ENCODE measurements around the gene UCK1. TPM values are rescaled to one million over a fixed set of nuclear protein-coding genes. Genes with fewer than 3 reads are reported as not detected.

The UCK1 gene
- total and polyA plus RNA-seq, 2 of the 4 experiments (the other 2 are of a cell fraction), result 17.9 to 21.4 TPM

DNA sequence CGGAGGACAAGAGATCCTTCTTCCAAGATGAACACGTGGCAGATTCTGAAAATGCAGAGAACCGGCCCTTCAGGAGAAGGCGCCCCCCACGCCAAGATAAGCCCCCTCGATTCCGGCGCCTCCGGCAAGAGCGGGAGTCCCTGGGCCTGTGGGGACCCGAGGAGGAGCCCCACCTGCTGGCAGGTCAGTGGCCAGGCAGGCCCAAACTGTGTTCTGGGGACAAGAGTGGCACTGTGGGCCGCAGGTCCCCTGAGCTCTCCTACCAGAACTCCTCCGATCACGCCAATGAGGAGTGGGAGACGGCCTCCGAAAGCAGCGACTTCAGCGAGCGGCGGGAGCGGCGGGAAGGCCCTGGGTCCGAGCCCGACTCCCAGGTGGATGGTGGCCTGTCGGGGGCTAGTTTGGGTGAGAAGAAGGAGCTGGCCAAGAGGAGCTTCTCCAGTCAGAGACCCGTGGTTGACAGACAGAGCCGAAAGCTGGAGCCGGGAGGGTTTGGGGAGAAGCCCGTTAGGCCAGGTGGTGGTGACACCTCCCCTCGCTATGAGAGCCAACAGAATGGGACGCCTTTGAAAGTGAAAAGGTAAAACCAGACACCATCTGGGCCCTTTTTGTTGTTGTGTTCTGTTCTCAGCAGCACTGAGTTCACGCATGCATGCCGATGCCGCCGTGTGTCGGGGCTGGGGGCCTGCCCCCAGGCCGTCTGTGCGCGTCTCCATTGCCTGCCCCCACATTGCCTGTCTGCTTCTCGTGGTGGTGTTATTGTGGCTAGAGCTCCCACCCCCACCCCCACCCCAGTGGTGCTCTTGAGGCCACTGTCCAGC lies 54.9 kb downstream of the UCK1 start:
- Histone ChIP-seq H3K27me3 (ENCODE audit: control insufficient read depth, insufficient read depth, low read length) (no peaks in the 10 kb centered on the region), H3K23ac (ENCODE audit: low read depth, low read length) (no peak overlapping the region), H3K27ac (ENCODE audit: insufficient read depth, low read length) (no peak overlapping the region), H4K5ac (ENCODE audit: low read depth, low read length) (no peak overlapping the region), H3K9me3 (ENCODE audit: control insufficient read depth, insufficient read depth, low read length) (no peaks in the 10 kb centered on the region), H2BK20ac (ENCODE audit: low read depth, low read length) (no peak overlapping the region), H2AK9ac (replicated peaks; ENCODE audit: low read depth, low read length, poor library complexity) (no peak overlapping the region), H3K36me3 (ENCODE audit: control insufficient read depth, insufficient read depth, low read length) (peaks cover 78% of the 10 kb centered on the region), H3K18ac (ENCODE audit: low read depth, low read length) (no peak overlapping the region), H2BK5ac (ENCODE audit: low read depth, low read length, poor library complexity, severe bottlenecking) (no peak overlapping the region), H3K4me3 (ENCODE audit: insufficient read depth, low read depth, low read length) (no peak overlapping the region), H4K20me1 (ENCODE audit: insufficient read depth, low read length) (peaks cover 64% of the 10 kb centered on the region), H3K9me1 (ENCODE audit: insufficient read depth, low read length) (no peaks in the 10 kb centered on the region), H2BK120ac (ENCODE audit: low read depth, low read length) (no peak overlapping the region), H3K14ac (replicated peaks; ENCODE audit: low read depth, low read length) (no peak overlapping the region), H2BK15ac (ENCODE audit: low read depth, low read length) (no peak overlapping the region), H3K4me1 (ENCODE audit: control insufficient read depth, insufficient read depth, low read length) (no peaks in the 10 kb centered on the region), H2AK5ac (ENCODE audit: low read depth, low read length) (no peak overlapping the region), H3K79me1 (ENCODE audit: low read depth in 1 of 2, low read length in 2 of 2) (peaks cover 32 to 39% of the 10 kb centered on the region in 2 experiments), H2AFZ (replicated peaks; ENCODE audit: low read length, poor library complexity) (no peak overlapping the region), H3K4ac (ENCODE audit: low read depth, low read length) (no peak overlapping the region), H3K4me2 (ENCODE audit: low read depth, low read length) (no peak overlapping the region), H3K9ac (ENCODE audit: low read depth, low read length) (no peak overlapping the region), H3K56ac (ENCODE audit: extremely low read depth, insufficient read depth, low read length) (no peak overlapping the region), H4K8ac (ENCODE audit: low read depth in 2 of 2, low read length in 2 of 2) (no peak overlapping the region), H4K91ac (ENCODE audit: insufficient read depth, low read depth, low read length) (no peak overlapping the region)
- intact Hi-C loops (cut with micrococcal nuclease) (loop anchor here (5.0 to 10.0 kb wide), 2 partner anchors 79 to 331 kb away; no protein-coding TSS in a partner anchor), dilution Hi-C loops (cut with HindIII; ENCODE audit: low sequenced_read_pairs, unreplicated experiment) (no loop called here), in situ Hi-C loops (cut with MboI; ENCODE audit: low sequenced_read_pairs) (no loop called here)
- TF ChIP-seq RFX5 (IDR thresholded peaks at IDR 0.05; ENCODE audit: low read depth, low read length), result no peak
- TF ChIP-seq, protein P1, sequence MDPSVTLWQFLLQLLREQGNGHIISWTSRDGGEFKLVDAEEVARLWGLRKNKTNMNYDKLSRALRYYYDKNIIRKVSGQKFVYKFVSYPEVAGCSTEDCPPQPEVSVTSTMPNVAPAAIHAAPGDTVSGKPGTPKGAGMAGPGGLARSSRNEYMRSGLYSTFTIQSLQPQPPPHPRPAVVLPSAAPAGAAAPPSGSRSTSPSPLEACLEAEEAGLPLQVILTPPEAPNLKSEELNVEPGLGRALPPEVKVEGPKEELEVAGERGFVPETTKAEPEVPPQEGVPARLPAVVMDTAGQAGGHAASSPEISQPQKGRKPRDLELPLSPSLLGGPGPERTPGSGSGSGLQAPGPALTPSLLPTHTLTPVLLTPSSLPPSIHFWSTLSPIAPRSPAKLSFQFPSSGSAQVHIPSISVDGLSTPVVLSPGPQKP (IDR thresholded peaks at IDR 0.05; ENCODE audit: borderline replicate concordance, low read depth, low read length), result no peak
- TF ChIP-seq, protein P2, sequence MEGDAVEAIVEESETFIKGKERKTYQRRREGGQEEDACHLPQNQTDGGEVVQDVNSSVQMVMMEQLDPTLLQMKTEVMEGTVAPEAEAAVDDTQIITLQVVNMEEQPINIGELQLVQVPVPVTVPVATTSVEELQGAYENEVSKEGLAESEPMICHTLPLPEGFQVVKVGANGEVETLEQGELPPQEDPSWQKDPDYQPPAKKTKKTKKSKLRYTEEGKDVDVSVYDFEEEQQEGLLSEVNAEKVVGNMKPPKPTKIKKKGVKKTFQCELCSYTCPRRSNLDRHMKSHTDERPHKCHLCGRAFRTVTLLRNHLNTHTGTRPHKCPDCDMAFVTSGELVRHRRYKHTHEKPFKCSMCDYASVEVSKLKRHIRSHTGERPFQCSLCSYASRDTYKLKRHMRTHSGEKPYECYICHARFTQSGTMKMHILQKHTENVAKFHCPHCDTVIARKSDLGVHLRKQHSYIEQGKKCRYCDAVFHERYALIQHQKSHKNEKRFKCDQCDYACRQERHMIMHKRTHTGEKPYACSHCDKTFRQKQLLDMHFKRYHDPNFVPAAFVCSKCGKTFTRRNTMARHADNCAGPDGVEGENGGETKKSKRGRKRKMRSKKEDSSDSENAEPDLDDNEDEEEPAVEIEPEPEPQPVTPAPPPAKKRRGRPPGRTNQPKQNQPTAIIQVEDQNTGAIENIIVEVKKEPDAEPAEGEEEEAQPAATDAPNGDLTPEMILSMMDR (conservative IDR thresholded peaks at IDR 0.05; ENCODE audit: low read depth, low read length), result peak; percentile 20; the same call in 1 of the 2 replicates
- TF ChIP-seq SMC3 (IDR thresholded peaks at IDR 0.05; ENCODE audit: low read depth, low read length), result no peak
- TF ChIP-seq BHLHE40 (IDR thresholded peaks at IDR 0.05; ENCODE audit: low read depth, low read length), result no peak
- 0 out of 2 replicates have a peak, but pooled peaks have one; percentile 15 for TF ChIP-seq RAD21 (IDR thresholded peaks at IDR 0.05; ENCODE audit: low read length)
- no peak for TF ChIP-seq CHD1 (IDR thresholded peaks at IDR 0.05; ENCODE audit: low read depth, low read length)
- TF ChIP-seq POLR2A (IDR thresholded peaks at IDR 0.05; ENCODE audit: low read depth, low read length), result no peak
- TF ChIP-seq MXI1 (IDR thresholded peaks at IDR 0.05; ENCODE audit: borderline replicate concordance, low read depth, low read length), result no peak
- TF ChIP-seq MAFK (IDR thresholded peaks at IDR 0.05; ENCODE audit: low read depth, low read length), result no peak
- no TSS peak for BruUV-seq (replicated peaks)
- 91% methylated on average over 22 of the region's 40 CpGs; no CpG with 5 or more reads in 1 of the 2 experiments for WGBS, 2 experiments (ENCODE audit: extremely low coverage in 2 of 2, insufficient read length in 1 of 2)
- ChIA-PET POLR2A (ENCODE audit: unreplicated experiment) (no interaction called here), CTCF (no interaction called here)
- DNase-seq (no peak), ATAC-seq (ENCODE audit: low read depth) (no peak)
